Measurements from ENCODE around the gene C6orf62.
"Not testable (repeated sequence)": the region's sequence is repeated elsewhere in the genome, so short reads cannot be mapped to it uniquely, and the experiment has no call there.

C6orf62 gene

GRCh38 chr6:24719125-24719971, at the start of gene C6orf62:
C6orf62 (minus strand) TSS chr6:24719154; CDS start chr6:24718668, 486 bp downstream.
- no peak for DNase-seq (ENCODE audit: low read depth, low spot score)

GRCh38 chr6:24768361-24768760, 49.4 kb upstream of the C6orf62 start:
- DNase-seq (ENCODE audit: low read depth, low spot score), result no peak

- no peak for DNase-seq (ENCODE audit: low read depth, low spot score)
These were observed 47.9 kb upstream of the C6orf62 start for GRCh38 chr6:24766680-24767462.

- DNase-seq (ENCODE audit: low read depth, low spot score), result not testable (repeated sequence)
These were observed 47.0 kb upstream of the C6orf62 start for GRCh38 chr6:24765968-24766367.

GRCh38 chr6:24764833-24765828, 46.2 kb upstream of the C6orf62 start:
- DNase-seq (ENCODE audit: low read depth, low spot score), result not testable (repeated sequence)

- no peak for DNase-seq (ENCODE audit: low read depth, low spot score)
These were observed 44.6 kb upstream of the C6orf62 start for GRCh38 chr6:24763578-24763977.

GRCh38 chr6:24761851-24762250, 42.9 kb upstream of the C6orf62 start:
- no peak for DNase-seq (ENCODE audit: low read depth, low spot score)

- DNase-seq (ENCODE audit: low read depth, low spot score), result no peak
These were observed 42.4 kb upstream of the C6orf62 start for GRCh38 chr6:24761193-24761835.

GRCh38 chr6:24760210-24760609, 41.3 kb upstream of the C6orf62 start:
- no peak for DNase-seq (ENCODE audit: low read depth, low spot score)

- no peak for DNase-seq (ENCODE audit: low read depth, low spot score)
These were observed 40.8 kb upstream of the C6orf62 start for GRCh38 chr6:24759718-24760117.

GRCh38 chr6:24757611-24758010, 38.7 kb upstream of the C6orf62 start:
- DNase-seq (ENCODE audit: low read depth, low spot score), result no peak

GRCh38 chr6:24755279-24755678, 36.3 kb upstream of the C6orf62 start:
- DNase-seq (ENCODE audit: low read depth, low spot score), result no peak

- not testable (repeated sequence) for DNase-seq (ENCODE audit: low read depth, low spot score)
These were observed 35.4 kb upstream of the C6orf62 start for GRCh38 chr6:24754378-24754777.

GRCh38 chr6:24753545-24753944, 34.6 kb upstream of the C6orf62 start:
- DNase-seq (ENCODE audit: low read depth, low spot score), result no peak

- DNase-seq (ENCODE audit: low read depth, low spot score), result no peak
These were observed 34.1 kb upstream of the C6orf62 start for GRCh38 chr6:24752917-24753492.

GRCh38 chr6:24752503-24752902, 33.5 kb upstream of the C6orf62 start:
- no peak for DNase-seq (ENCODE audit: low read depth, low spot score)

GRCh38 chr6:24750878-24751277, 31.9 kb upstream of the C6orf62 start:
- DNase-seq (ENCODE audit: low read depth, low spot score), result not testable (repeated sequence)

- no peak for DNase-seq (ENCODE audit: low read depth, low spot score)
These were observed 30.3 kb upstream of the C6orf62 start for GRCh38 chr6:24749297-24749696.

GRCh38 chr6:24744911-24745310, 26.0 kb upstream of the C6orf62 start:
- no peak for DNase-seq (ENCODE audit: low read depth, low spot score)

- DNase-seq (ENCODE audit: low read depth, low spot score), result no peak
These were observed 25.0 kb upstream of the C6orf62 start for GRCh38 chr6:24743944-24744335.

Data from activated naive CD8-positive, alpha-beta T cell treated with anti-CD3 and anti-CD28 coated beads, Interleukin-2, amount 50 U/mL, for 16 hours (primary cell).